MM.1S (cell line): ENCODE measurements around the gene DSEL.

ENCODE experiments used
- EZH2 ChIP-seq: fragments of 300-600 bp; sonication (generic); optimal IDR thresholded peaks from 2 replicates; pipeline ENCODE3; 2017; ENCODE audit warnings: low read depth, mild to moderate bottlenecking, antibody characterized with exemption, low read length, mixed read lengths
- EZH2phosphoT487 ChIP-seq: fragments of 300-600 bp; sonication (generic); IDR thresholded peaks from 2 replicates; pipeline ENCODE4 v1.6.1; 2018; ENCODE audit warnings: antibody characterized with exemption, low read length
- TF ChIP-seq, protein P1 (sequence below): fragments of 300-600 bp; sonication (generic); IDR thresholded peaks from 2 replicates; pipeline ENCODE4 v1.5.1; 2016; ENCODE audit warnings: antibody characterized with exemption, low read length, mixed read lengths

DNA sequence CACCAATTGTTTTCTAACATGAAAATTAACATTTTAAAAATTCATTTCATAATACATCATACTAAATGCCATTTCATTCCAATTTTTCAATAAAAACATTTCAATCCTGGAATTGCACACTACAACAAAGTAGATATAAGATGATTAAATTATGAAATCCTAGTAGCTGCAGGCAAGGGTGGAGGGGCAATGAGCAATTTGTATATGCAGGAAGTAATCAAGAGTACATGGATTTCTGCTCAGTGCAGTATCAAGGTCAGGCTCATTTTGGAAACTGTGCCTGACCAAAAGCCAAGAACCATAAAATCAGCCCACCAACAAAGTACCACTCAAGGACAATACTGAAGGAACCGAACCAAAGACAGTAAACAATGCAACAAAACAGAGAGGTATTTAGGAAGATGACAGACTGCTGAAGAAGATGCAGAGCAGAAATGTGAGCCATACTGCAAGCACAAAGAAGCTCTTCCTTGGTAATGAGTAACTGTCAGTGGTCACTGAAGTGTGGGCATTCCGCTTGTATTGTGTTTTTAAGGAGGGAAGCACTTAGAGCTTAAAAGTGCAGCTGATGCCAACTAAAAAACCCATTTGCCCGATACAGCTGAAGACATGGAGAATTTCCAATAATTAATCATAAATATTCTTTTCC is 34.5 kb upstream of the DSEL start:
- TF ChIP-seq, protein P1, sequence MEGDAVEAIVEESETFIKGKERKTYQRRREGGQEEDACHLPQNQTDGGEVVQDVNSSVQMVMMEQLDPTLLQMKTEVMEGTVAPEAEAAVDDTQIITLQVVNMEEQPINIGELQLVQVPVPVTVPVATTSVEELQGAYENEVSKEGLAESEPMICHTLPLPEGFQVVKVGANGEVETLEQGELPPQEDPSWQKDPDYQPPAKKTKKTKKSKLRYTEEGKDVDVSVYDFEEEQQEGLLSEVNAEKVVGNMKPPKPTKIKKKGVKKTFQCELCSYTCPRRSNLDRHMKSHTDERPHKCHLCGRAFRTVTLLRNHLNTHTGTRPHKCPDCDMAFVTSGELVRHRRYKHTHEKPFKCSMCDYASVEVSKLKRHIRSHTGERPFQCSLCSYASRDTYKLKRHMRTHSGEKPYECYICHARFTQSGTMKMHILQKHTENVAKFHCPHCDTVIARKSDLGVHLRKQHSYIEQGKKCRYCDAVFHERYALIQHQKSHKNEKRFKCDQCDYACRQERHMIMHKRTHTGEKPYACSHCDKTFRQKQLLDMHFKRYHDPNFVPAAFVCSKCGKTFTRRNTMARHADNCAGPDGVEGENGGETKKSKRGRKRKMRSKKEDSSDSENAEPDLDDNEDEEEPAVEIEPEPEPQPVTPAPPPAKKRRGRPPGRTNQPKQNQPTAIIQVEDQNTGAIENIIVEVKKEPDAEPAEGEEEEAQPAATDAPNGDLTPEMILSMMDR: no peak
- TF ChIP-seq EZH2: no peak
- TF ChIP-seq EZH2phosphoT487: no peak
